Stimulated activated CD4-positive, alpha-beta T cell treated with anti-CD3 and anti-CD28 coated beads, TNF-alpha, amount 100 ng/mL, for 48 hours (primary cell): ENCODE results near the gene EFS.

Experiments used
- DNase-seq, 3 donors: peaks; one replicate each; pipeline ENCODE4 v3.0.0-alpha.2; 2020; ENCODE audit warnings: low read depth in 3 of 3

EFS gene

GRCh38 chr14:23359167-23359626, 5.8 kb downstream of the EFS start:
- no peak for DNase-seq

GRCh38 chr14:23358553-23359166, 6.3 kb downstream of the EFS start:
- no peak for DNase-seq

GRCh38 chr14:23358042-23358441, 6.9 kb downstream of the EFS start:
- no peak for DNase-seq

GRCh38 chr14:23357261-23357660, 7.7 kb downstream of the EFS start:
- no peak for DNase-seq

- DNase-seq = no peak
Observed at GRCh38 chr14:23356662-23357061, 8.3 kb downstream of the EFS start.

GRCh38 chr14:23355871-23356435, 9.0 kb downstream of the EFS start:
- no peak for DNase-seq

- no peak for DNase-seq
Observed at GRCh38 chr14:23354990-23355389, 10.0 kb downstream of the EFS start.

GRCh38 chr14:23353433-23353780, 11.6 kb downstream of the EFS start:
- no peak for DNase-seq

GRCh38 chr14:23352506-23353432, 12.2 kb downstream of the EFS start, which contains the start of gene SLC22A17:
SLC22A17 (minus strand) TSS chr14:23352887.
- DNase-seq = peak; percentile 13 to 46 (median 34)

- no peak for DNase-seq
Observed at GRCh38 chr14:23351681-23352505, 13.1 kb downstream of the EFS start.

GRCh38 chr14:23349156-23349845, 15.7 kb downstream of the EFS start:
- DNase-seq = no peak

- DNase-seq = no peak
Observed at GRCh38 chr14:23348297-23348655, 16.7 kb downstream of the EFS start.

GRCh38 chr14:23347406-23348296, 17.3 kb downstream of the EFS start:
- no peak for DNase-seq

- DNase-seq = no peak
Observed at GRCh38 chr14:23346693-23347405, 18.1 kb downstream of the EFS start.

GRCh38 chr14:23345987-23346692, 18.8 kb downstream of the EFS start:
- no peak for DNase-seq

- DNase-seq = no peak
Observed at GRCh38 chr14:23344481-23344880, 20.5 kb downstream of the EFS start.

GRCh38 chr14:23339506-23340268, 25.3 kb downstream of the EFS start:
- DNase-seq = no peak

GRCh38 chr14:23335623-23336022, 29.3 kb downstream of the EFS start:
- DNase-seq = no peak
